NCI-H1092 (cell line): ENCODE measurements around the gene GPD1L.
"Not testable (repeated sequence)": the region's sequence is repeated elsewhere in the genome, so short reads cannot be mapped to it uniquely, and the experiment has no call there.

ENCODE experiments used
- DNase-seq: peaks from one replicate; lab custom pipeline; 2025; lab: John Stamatoyannopoulos, UW

Gene GPD1L

GRCh38 chr3:32106132-32106928 is at the start of gene GPD1L:
Gene GPD1L, plus strand, starts transcription at chr3:32106620. Its CDS starts 92 bp downstream, at chr3:32106712.
- peak; percentile 82 for DNase-seq

DNA sequence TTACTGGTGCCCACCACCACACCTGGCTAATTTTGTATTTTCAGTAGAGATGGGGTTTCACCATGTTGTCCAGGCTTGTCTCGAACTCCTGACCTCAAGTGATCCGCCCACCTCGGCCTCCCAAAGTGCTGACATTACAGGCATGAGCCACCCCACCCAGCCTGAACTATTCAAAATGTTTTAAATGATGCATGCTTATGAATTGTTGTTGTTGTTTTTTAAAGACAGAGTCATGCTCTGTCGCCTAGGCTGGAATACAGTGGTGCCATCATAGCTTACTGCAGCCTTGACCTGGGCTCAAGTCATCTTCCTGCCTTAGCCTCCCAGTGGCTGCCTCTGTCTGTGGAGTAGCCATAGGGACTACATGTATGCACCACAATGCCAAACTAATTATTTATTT is 48.0 kb upstream of the GPD1L start:
- DNase-seq = not testable (repeated sequence)

GRCh38 chr3:32062950-32063582 is 43.4 kb upstream of the GPD1L start:
- no peak for DNase-seq

DNA sequence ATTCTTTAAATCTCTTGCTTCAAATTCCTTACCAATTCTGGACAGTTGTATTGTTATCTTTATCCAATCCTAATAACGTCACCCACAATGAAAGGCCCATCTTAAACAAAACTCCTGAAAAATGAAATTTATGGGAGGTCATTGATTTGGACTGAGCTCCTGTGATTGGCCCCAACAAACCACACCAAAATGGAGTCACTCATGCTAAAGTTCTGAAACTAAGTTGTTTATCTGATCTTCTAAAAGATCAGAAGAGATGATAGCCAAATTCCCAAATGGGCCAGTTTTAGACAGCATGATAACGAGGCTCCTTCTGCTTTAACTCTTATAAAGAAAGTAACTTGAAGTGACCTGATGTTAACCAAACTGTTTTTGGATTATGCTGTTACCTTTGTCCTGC is 39.7 kb upstream of the GPD1L start:
- DNase-seq = no peak

GRCh38 chr3:32074194-32074593 is 32.2 kb upstream of the GPD1L start:
- not testable (repeated sequence) for DNase-seq

- no peak for DNase-seq
Measured at GRCh38 chr3:32076566-32076965, 29.9 kb upstream of the GPD1L start.

DNA sequence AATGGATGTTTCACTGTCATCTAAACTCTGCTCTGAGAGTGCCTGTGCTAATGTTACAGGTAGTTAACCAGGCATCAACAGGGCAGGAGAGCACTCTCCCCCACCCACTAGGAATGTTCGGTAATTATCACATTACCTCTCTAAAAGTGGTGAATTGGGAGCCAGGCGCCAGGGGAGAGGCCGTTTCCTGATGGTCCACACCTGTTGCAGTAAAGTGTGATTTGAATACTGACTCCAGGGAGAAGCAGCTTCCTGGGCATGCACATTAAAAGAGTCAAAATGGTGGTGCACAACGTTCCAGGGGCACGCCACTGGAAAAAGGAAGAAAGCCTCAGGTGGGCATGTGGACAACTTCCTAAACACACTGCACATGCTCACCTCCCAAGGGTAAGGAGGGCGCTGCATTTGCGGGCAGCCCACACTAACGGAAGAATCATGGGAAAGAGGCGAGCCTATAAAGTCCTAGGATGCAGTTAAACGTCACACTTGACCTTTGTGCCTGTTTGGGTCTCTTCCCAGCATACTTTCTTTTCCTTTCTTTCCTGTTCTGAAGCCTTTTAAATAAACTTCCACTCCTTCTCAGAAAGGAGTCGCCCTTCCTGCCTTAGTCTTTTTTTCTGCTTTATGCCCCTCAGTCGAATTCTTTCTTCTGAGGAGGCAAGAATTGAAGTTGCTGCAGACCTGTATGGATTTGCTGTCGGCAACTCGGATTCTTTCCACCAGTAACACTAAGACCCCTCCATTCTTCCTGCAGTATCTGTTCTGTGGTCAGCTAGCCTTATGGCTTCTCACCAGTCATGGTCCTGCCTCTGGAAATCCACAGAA is 28.9 kb upstream of the GPD1L start:
- DNase-seq = no peak

- no peak for DNase-seq
Measured at GRCh38 chr3:32078085-32078634, 28.3 kb upstream of the GPD1L start.

GRCh38 chr3:32078864-32079263 is 27.6 kb upstream of the GPD1L start:
- no peak for DNase-seq

DNA sequence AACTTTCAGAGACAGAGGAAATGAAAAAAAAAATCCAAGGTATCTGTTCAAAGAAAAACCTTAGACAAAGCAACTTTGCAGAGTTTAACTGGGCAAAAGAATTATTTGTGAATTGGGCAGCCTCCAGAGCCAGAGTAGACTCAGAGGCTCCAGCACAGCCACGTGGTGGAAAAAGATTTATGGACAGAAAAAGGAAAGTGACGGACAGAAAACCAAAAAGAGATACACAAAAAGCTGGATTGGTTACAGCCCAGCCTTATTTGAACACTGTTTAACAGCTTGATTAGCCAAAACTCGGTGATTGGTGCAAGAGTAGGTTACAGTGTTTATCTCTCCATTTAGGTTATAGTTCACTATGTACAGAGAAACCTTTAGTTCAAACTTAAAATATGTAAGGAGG is 23.7 kb upstream of the GPD1L start:
- DNase-seq = no peak

DNA sequence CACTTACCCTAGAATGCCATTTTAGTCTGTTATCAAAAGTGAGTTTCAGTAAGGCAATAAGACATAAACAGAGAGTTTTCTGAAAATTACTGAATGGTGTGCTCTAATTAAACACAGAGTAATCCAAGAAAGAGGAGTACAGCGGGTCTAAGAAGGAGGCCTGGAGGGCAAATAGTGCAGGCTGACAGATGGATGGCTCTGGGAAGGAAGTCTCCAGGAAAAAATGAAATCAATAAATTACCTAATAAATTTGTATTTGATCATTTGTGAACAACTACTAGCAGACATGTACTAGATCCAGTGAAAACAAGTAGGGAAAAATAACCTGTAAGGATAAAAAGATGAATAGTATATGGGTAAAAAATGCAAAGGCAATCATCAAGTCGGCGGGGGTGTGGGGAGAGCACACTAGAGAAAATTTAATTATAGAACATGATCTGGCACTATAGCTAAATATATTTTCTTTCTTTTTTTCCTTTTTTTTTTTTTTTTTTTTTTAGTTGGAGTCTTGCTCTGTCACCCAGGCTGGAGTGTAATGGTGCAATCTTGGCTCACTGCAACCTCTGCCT is 22.6 kb upstream of the GPD1L start:
- DNase-seq = no peak

DNA sequence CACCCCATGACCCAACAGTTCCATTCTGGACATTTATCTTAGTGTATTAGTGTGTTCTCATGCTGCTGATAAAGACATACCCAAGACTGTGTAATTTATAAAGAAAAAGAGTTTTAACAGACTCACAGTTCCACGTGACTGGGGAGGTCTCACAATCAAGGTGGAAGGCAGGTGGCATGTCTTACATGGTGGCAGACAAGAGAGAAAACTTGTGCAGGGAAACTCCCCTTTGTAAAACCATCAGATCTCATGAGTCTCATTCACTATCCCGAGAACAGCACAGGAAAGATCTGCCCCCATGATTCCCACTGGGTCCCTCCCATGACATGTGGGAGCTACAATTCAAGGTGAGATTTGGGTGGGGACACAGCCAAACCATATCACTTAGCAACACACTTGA is 21.6 kb upstream of the GPD1L start:
- DNase-seq = no peak

GRCh38 chr3:32086464-32086863 is 20.0 kb upstream of the GPD1L start:
- no peak for DNase-seq

GRCh38 chr3:32089476-32089875 is 16.9 kb upstream of the GPD1L start:
- DNase-seq = no peak

GRCh38 chr3:32093204-32093603 is 13.2 kb upstream of the GPD1L start:
- no peak for DNase-seq

- no peak for DNase-seq
Measured at GRCh38 chr3:32095431-32095830, 11.0 kb upstream of the GPD1L start.

GRCh38 chr3:32097768-32098167 is 8.7 kb upstream of the GPD1L start:
- DNase-seq = no peak

- DNase-seq = no peak
Measured at GRCh38 chr3:32098528-32098927, 7.9 kb upstream of the GPD1L start.

DNA sequence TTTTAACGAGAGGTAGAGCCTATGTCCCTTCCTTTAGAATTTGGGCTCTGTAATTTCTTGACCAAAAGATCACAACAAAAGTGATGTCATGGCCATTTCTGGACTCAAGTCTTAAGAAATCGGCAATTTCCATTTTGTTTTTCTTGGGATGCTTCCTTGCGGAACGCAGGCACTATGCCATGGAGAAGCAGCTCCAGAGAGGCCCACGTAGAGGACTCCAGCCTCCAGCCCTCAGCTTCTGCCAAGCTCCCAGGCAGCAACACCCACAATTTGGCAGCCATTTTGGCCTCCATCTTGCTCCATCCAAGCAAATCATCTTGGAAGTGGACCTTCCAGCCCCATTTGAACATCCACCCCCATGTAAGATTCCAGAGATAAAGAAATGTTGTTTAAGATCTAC is 6.0 kb upstream of the GPD1L start:
- DNase-seq = no peak

- DNase-seq = no peak
Measured at GRCh38 chr3:32102289-32102688, 4.1 kb upstream of the GPD1L start.

- no peak for DNase-seq
Measured at GRCh38 chr3:32104492-32104891, 1.9 kb upstream of the GPD1L start.
